ENCODE data around the gene CHMP1A.

- no peak for TF ChIP-seq CTCF (IDR thresholded peaks at IDR 0.05; ENCODE audit: low read depth, low read length, poor library complexity, severe bottlenecking)
- TF ChIP-seq EZH2phosphoT487 (IDR thresholded peaks at IDR 0.05; ENCODE audit: borderline replicate concordance, low read length), result no peak
Measured at GRCh38 chr16:89678258-89678657, 20.8 kb upstream of the CHMP1A start.

All from DOHH2 (cell line).